Stimulated activated CD8-positive, alpha-beta memory T cell treated with anti-CD3 and anti-CD28 coated beads, Interleukin-15, amount 100 ng/mL, for 24 hours (primary cell): ENCODE results near the gene PMM2.

Source experiments
- DNase-seq: peaks from one replicate; pipeline ENCODE4 v3.0.0-alpha.2; 2020; ENCODE audit warnings: low read depth

The PMM2 gene

GRCh38 chr16:8851761-8852403 is 54.2 kb downstream of the PMM2 start:
- no peak for DNase-seq

- no peak for DNase-seq
Observed at GRCh38 chr16:8852534-8852933, 54.9 kb downstream of the PMM2 start.

- DNase-seq = no peak
Observed at GRCh38 chr16:8853150-8853549, 55.5 kb downstream of the PMM2 start.

GRCh38 chr16:8853611-8854010 is 56.0 kb downstream of the PMM2 start:
- no peak for DNase-seq

- no peak for DNase-seq
Observed at GRCh38 chr16:8854298-8854948, 56.8 kb downstream of the PMM2 start.

DNA sequence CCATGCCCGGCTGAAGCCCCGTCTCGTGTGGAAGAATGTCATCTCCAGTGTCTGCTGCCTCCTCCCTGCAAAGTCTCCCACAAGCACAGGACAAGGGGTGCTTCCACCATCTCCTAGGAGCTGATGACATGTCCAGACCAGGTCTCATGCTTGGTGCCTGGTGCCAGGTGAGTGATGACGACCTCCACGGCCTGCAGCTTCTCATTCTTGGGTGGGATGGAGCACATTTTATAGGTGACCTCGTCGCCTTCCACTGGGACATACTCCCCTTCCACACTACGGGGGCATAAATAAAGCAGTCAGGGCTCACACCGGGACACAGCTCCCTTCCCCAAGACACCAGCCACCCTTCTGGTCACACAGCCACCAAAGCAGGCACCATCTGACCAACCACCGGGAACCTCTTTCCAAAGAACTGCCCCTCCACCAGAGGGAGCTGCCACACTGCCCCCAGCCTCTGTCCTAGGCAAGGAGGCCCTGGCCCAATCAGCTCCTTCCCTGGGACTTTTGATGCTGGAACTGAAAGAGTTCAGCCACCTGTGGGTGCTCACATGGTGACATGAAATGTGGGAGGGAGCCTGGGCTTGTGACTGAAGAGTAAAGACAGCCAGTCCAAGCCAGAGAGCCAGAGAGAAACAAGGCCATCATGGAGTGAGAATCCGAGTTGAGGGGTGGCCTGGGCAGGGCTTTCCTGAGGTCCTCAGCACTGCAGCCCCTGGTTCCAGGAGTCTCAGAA is 57.6 kb downstream of the PMM2 start:
- DNase-seq = no peak

GRCh38 chr16:8855972-8856371 is 58.3 kb downstream of the PMM2 start:
- DNase-seq = no peak

GRCh38 chr16:8858994-8859912 is 61.6 kb downstream of the PMM2 start:
- DNase-seq = no peak

DNA sequence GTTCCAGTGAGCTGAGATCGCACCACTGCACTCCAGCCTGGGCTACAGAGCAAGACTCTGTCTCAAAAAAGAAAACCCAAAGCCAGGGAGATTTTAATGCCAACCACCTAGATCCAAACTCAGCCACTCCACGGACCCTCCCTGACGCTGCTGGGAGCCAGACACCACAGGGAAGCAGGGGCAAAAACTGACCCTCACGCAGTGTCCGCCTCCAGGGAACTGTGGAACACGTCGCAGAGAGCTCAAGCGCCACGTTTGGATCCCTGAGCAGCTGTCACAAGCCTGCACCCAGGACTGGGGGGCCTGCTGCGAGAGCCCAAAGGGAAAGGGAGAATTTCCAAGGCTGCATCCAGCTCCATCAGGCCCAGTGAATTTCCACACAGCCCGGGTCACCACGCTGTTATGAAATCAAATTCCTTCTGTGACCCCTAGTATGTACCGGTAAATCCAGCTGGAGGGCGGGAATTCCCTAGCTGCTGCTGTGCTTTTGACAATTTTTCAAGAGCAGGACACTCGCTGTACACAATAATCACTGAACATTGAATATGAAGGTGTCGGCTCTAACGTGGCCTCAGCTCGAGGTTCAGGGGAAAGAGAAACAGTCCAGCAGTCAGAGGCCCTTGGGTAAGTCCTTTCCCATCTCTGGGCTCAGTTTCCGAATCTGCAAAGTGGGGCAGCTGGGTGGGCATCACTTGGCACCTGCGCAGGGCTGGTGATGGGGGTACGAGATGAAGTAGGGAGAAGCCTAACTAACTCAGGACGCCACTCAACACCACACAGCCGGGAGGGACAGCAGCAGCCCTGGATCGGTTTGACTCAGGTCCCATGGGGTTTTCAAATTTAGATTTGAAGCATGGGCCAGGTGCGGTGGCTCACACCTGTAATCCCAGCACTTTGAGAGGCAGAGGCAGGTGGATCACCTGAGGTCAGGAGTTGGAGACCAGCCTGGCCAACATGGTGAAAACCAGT is 62.6 kb downstream of the PMM2 start:
- no peak for DNase-seq

GRCh38 chr16:8861563-8862308 is 64.1 kb downstream of the PMM2 start:
- no peak for DNase-seq

DNA sequence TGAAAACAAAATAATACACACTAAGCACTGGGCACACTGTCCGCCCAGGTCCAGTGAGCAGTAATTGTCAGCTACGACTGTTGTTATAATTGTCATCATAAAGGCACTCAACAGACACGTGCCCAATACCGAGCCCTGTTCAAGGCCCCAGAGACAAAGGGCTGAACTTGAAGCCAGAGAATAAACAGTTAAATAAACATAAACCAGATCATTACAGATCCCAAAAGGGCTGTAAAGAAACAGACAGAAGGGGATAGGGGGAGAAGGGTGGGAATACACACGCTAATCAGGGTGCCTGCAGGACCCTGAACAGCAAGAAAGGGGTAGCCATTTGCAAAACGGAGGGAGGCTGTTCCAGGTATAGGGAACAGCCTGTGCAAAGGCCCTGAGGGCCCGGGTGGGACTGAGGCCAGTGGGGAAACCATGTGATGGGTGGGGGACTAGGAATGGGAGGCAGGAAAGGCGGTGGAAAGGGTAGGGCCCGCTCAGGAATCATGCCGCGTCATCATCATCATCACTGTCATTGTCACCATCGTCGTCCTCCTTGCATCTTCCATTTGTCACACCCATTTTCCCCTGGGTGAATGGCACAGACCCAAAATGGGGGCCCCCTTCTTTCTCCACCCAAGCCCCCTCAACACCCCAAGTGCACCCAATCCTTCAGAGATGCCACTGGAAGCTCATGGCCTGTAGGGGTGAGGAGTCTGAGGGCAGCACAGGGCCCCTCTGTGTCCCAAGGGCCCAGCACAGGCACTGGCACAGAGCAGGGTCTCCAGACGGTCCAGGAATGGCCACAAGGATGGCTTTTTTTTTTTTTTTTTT is 64.9 kb downstream of the PMM2 start:
- DNase-seq = no peak

- DNase-seq = no peak
Observed at GRCh38 chr16:8863594-8864424, 66.2 kb downstream of the PMM2 start.

GRCh38 chr16:8864480-8865110 is 67.0 kb downstream of the PMM2 start:
- no peak for DNase-seq

DNA sequence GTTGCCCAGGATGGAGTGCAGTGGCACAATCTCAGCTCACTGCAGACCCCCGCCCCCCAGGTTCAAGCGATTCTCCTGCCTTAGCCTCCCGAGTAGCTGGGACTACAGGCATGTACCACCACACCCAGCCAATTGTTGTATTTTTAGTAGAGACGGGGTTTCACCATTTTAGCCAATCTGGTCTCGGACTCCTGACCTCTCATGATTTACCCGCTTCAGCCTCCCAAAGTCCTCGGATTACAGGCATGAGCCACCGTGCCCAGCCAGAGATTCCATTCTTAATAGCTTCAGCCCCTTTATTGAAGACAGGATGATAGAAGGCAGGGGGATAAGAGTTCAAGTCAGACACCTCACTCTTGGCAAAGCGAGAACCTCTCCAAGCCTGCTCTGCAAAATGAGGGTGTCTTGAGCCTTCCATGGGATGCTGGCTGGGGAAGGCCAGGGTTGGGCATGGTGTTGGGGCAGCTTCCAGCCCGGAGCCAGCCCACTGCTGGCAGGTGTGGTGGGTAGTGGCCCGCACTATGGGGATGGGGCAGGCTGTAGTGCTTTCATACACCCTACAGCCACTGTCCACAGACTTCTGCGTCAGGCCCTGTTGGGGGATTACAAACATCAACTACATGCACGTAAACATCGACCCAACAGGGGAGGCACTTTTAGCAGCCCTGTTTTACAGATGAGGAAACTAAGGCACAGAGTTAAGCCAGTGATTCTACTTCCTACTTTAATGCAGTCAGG is 67.7 kb downstream of the PMM2 start:
- DNase-seq = no peak

- DNase-seq = no peak
Observed at GRCh38 chr16:8866118-8866883, 68.7 kb downstream of the PMM2 start.

GRCh38 chr16:8866884-8867215 is 69.2 kb downstream of the PMM2 start:
- no peak for DNase-seq
